ENCODE results near the gene TGFBRAP1.

DNA sequence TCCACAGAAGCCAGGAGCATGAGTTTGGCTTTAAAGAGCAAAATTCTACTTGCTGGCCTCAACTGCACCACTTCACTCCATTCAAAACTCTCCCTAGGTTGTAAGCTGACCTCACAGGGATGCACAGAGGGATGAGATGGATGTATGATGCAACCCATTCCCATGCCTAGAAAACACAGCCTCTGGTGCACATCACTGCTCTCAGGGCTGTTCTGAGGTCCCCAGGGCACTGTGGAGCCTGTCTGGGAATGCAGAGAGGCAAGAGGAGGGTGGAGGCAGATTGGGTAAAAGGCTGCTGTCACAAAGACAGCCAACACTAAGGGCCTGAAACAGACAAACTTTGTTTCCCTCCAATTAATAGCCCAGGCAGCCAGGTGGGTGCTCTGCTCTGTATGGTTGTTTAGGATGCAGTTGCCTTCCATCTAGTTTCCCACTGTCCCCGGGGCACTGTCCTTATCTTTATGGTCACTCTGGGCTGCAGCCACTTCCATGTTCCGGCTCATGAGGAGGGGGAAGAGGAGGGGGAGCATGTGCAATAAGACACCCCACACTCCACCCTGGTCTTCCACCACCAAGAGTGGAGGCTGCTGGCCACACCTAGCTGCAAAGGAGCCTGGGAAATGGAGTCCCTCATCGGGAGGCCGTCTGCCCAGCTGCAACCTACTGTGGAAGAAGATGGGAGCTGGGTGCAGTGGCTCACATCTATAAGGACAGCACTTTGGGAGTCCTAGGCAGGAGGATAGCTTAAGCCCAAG is 81.0 kb downstream of the TGFBRAP1 start:
- TF ChIP-seq POLR2A (IDR thresholded peaks at IDR 0.05; ENCODE audit: low read depth, low read length) (no peak), POLR2AphosphoS5 (IDR thresholded peaks at IDR 0.05; ENCODE audit: low read depth, low read length) (no peak), TAF1 (IDR thresholded peaks at IDR 0.05; ENCODE audit: borderline replicate concordance, low read depth, low read length) (no peak)

All from GM12892 (cell line).